RWPE1 (cell line): ENCODE results near the gene CLCN7.
A peak's percentile ranks its signal among the peaks of the same experiment; 100 is the strongest.

Experiments used
- CTCF ChIA-PET: fragments of 350-600 bp; sonication (Branson Sonifier 250); formaldehyde crosslinking; extraction: SDS; loops from one replicate; lab custom pipeline; 2021; lab: Yijun Ruan, JAX
- POLR2A ChIA-PET: fragments of 400-600 bp; formaldehyde crosslinking; extraction: SDS; loops from one replicate; lab custom pipeline; 2020; ENCODE audit warnings: antibody characterized with exemption; ENCODE audit not compliant: low non-redundant PET; lab: Yijun Ruan, JAX
- DNase-seq: peaks from one replicate; pipeline ENCODE4 v3.0.0; 2012; ENCODE audit warnings: low spot score
- H3K27ac ChIP-seq: fragments of 450-650 bp; 2 replicates; pipeline ENCODE4 v1.5.1; 2017
- TF ChIP-seq, protein P1 (sequence below): fragments of 450-650 bp; conservative IDR thresholded peaks from 2 replicates; pipeline ENCODE4 v1.5.1; 2017; ENCODE audit warnings: low read depth, mild to moderate bottlenecking

CLCN7 gene

DNA sequence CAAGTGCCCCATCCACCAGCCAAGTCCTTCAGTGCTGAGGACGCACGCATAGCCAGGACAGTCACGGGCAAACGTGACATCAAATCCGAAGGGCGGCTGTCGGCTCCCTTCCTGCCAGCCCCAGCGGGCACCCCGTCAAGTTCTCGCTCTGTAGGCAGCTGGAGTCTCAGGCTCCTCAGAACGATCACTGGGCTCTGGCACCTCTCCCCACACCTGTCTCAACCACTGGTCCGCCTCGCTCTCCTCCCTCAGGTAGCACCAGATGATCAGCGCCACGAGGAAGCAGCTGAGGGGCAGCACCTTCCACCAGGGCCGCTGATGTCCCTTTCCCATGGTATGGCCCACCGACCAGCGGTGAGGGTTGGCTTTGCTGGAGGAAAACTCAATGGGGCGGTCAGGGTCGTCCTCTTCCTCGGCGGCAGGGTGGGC lies 54.7 kb downstream of the CLCN7 start:
- TF ChIP-seq, protein P1, sequence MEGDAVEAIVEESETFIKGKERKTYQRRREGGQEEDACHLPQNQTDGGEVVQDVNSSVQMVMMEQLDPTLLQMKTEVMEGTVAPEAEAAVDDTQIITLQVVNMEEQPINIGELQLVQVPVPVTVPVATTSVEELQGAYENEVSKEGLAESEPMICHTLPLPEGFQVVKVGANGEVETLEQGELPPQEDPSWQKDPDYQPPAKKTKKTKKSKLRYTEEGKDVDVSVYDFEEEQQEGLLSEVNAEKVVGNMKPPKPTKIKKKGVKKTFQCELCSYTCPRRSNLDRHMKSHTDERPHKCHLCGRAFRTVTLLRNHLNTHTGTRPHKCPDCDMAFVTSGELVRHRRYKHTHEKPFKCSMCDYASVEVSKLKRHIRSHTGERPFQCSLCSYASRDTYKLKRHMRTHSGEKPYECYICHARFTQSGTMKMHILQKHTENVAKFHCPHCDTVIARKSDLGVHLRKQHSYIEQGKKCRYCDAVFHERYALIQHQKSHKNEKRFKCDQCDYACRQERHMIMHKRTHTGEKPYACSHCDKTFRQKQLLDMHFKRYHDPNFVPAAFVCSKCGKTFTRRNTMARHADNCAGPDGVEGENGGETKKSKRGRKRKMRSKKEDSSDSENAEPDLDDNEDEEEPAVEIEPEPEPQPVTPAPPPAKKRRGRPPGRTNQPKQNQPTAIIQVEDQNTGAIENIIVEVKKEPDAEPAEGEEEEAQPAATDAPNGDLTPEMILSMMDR, result no peak
- H3K27ac ChIP-seq, result peak overlapping the region; percentile 89
- CTCF ChIA-PET, result interaction anchor here (0.7 to 1.1 kb wide), 2 partner anchors 118 to 268 kb away, joined by 3 to 4 read pairs; no protein-coding TSS in a partner anchor
- DNase-seq, result peak; percentile 20
- POLR2A ChIA-PET, result interaction anchor here (0.7 to 1.5 kb wide), 5 partner anchors 9 to 192 kb away, joined by 3 to 8 read pairs (median 4); partner anchors contain the start of genes CRAMP1 and IFT140

DNA sequence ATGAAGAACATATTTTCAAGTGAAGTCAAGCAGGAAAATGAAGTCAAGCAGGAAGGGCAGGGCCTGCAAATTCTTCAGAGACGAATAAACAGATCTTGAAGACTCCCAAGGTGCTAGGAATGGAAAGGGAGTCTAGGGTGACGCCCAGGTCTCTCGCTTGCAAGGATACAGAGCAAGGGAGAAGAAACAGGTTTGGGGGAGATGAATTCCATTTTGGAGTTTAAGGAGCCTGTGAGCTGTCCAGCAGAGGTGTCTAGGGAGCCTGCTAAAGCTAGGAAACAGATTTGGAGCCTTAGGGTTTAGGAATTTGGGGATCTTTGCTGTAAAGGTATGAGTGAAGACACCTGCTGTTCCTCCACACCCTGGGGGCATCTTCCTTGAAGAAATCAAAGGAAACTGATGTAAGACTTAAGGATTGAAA lies 58.3 kb downstream of the CLCN7 start:
- ChIA-PET CTCF (no interaction called here), POLR2A (no interaction called here)
- peak overlapping the region; percentile 94 for H3K27ac ChIP-seq
- TF ChIP-seq, protein P1, result no peak
- no peak for DNase-seq

DNA sequence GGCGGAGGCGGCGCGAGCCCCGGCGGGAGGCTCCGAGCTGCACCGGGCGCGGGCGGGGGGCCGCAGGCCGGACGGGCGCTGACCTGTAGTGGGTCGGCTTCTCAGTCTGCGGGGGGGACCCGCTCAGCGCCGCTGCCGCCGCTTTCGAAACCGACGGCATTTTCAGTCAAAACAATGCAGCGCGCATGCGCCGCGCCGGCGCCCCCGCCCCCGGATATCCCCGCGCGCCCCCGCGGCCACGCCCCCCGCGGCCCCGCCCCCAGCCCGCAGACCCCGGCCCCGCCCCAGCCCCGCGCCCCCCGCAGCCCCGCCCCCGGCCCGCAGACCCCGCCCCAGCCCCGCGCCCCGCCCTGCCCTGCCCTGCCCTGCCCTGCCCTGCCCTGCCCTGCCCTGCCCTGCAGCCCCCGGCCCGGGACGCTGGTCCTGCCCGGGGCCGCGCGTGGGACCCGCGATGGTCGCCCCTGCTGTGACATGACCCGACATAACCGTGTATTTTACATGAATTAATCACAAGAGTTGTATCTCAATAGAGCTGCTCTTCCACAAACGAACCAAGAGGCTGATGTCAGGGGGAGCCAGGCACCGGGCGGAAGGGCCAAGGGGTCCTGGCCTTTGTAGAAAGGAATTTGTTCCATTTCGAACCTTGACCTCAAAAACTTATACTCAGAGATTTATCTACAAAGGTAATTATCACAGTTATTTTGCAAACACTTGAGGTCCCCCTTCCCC lies 60.1 kb downstream of the CLCN7 start, which contains the start of gene UNKL:
TSS of gene UNKL (minus strand) at position 173 of the 729 bp plus-strand sequence. CDS start at position 160, 13 bp downstream.
- peak within 1 kb of the TSS; percentile 94 for H3K27ac ChIP-seq
- POLR2A ChIA-PET, result no interaction called here
- CTCF ChIA-PET, result no interaction called here
- DNase-seq, result peak; percentile 80
- TF ChIP-seq, protein P1, result no peak

DNA sequence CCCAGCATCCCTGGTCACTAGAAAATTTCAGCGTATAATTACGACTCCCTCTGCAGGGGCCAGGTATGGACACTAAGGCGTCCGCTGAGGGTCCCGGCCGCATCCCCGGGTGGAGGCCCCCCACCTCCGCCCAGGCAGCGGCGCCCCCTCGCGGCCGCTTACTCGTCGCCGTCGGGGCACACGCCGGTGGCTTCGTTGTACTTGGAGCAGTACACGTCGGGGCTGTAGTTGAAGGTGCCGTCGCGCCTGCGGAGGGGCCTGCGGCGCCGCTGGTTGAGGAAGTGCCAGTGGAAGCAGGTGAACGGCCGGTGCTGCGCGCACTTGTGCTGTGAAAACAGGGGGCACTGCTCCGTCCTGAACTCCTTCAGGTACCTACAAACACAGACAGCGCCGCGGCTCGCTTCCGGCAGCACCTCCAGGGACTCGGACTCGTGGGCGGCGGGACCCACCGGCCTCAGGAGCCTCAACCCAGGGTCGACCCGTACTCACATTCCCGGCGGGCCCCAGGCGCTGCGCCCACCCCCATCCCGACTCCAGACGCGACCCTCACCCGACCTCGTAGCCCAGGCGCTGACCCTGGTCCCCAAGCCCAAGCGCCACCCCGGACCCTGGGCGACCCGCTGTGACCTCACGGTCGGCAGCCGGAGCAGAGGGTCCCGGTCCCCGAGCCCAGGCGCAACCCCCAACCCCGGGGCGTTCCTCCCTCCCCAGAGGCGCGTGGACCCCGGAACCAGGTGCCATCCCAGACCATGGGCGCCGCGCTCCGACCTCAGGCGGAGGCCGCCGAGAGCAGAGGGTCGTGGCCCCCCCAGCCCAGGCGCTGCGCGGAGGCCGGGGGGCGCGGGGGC lies 60.9 kb downstream of the CLCN7 start:
- CTCF ChIA-PET, result interaction anchor here (0.7 kb wide), 1 partner anchor 121 kb away, joined by 3 read pairs; no protein-coding TSS in a partner anchor
- POLR2A ChIA-PET, result no interaction called here
- peak; percentile 33 for DNase-seq
- peak overlapping the region; percentile 94 for H3K27ac ChIP-seq
- TF ChIP-seq, protein P1, result peak; percentile 79

DNA sequence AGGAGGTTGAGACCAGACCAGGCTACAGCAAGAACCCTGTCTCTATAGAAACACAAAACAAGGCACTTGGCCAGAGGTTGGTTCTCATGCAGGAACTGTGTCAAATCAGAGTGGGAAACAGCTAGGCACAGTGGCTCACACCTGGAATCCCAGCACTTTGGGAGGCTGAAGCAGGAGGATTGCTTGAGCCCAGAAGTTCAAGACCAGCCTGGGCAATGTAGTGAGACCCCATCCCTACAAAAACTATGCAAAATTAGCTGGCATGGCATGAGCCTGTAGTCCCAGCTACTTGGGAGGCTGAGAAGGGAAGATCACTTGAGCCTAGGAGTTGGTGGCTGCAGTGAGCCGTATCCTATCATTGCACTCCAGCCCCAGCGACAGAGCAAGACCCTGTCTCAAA lies 62.0 kb downstream of the CLCN7 start:
- TF ChIP-seq, protein P1, result no peak

More for the DNA sequence above, 62.0 kb downstream of the CLCN7 start:
- H3K27ac ChIP-seq, result peak overlapping the region; percentile 94; the same call in 1 of the 2 replicates
- DNase-seq, result no peak
- ChIA-PET CTCF (interaction anchor here (0.6 to 0.7 kb wide), 4 partner anchors 25 to 1577 kb away, joined by 3 to 4 read pairs (median 3); no protein-coding TSS in a partner anchor), POLR2A (no interaction called here)
